ENCODE results near the gene ATP2B2.

DNA sequence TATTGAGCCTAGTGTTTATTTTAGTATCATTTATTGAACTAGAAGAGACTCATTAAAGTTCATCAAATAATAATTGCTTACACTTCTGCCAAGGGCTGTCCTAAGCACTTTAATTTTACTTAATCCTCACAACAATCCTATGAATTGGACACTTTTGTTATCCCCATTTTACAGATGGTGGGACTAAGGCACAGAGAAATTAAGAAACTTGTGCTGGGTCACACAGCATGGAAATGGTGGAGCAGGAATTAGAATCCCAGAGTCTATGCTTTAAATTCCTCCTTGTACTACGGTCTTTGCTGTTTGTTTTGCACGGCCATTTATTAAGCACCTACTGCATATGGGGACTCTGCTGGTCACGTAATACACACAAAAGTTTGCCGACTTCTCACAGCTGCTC is 7.9 kb downstream of the ATP2B2 start:
- TF ChIP-seq, protein P1, sequence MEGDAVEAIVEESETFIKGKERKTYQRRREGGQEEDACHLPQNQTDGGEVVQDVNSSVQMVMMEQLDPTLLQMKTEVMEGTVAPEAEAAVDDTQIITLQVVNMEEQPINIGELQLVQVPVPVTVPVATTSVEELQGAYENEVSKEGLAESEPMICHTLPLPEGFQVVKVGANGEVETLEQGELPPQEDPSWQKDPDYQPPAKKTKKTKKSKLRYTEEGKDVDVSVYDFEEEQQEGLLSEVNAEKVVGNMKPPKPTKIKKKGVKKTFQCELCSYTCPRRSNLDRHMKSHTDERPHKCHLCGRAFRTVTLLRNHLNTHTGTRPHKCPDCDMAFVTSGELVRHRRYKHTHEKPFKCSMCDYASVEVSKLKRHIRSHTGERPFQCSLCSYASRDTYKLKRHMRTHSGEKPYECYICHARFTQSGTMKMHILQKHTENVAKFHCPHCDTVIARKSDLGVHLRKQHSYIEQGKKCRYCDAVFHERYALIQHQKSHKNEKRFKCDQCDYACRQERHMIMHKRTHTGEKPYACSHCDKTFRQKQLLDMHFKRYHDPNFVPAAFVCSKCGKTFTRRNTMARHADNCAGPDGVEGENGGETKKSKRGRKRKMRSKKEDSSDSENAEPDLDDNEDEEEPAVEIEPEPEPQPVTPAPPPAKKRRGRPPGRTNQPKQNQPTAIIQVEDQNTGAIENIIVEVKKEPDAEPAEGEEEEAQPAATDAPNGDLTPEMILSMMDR (IDR thresholded peaks at IDR 0.05): no peak
- no peak for TF ChIP-seq EZH2 (IDR thresholded peaks at IDR 0.05; ENCODE audit: borderline replicate concordance, insufficient read depth, low read depth, low read length, poor library complexity, severe bottlenecking)

All from B cell (primary cell).